Measurements from ENCODE around the gene ACYP2. TPM values are rescaled to one million over a fixed set of nuclear protein-coding genes. Genes with fewer than 3 reads are reported as not detected.

The ACYP2 gene
- total and polyA plus RNA-seq, 12 donors, result 36.9 to 101 (median 53.1) TPM

- Histone ChIP-seq H3K9me3 (replicated peaks in 1 of 3) (no peaks in the 10 kb centered on the region), H3K4me1 (replicated peaks in 1 of 2) (no peaks in the 10 kb centered on the region), H3K4me3 (no peak overlapping the region), H3K27ac (peak overlapping the region in 1 of 5 donors; percentile 13), H3K36me3 (replicated peaks in 1 of 2) (no peaks in the 10 kb centered on the region), H3K27me3 (no peaks in the 10 kb centered on the region)
- TF ChIP-seq POLR2A (IDR thresholded peaks at IDR 0.05), result no peak
- DNase-seq, result no peak
- 77 to 84% (median 80%) methylated on average over 4 of the region's 4 CpGs for WGBS, 4 donors
- intact Hi-C loops (cut with DNase I), result no loop called here
Observed at GRCh38 chr2:54139210-54139609, 23.8 kb downstream of the ACYP2 start.

GRCh38 chr2:54143780-54144179, 28.4 kb downstream of the ACYP2 start:
- Histone ChIP-seq H3K27ac (no peak overlapping the region), H3K9me3 (replicated peaks in 1 of 3) (no peaks in the 10 kb centered on the region), H3K27me3 (no peaks in the 10 kb centered on the region), H3K36me3 (replicated peaks in 1 of 2) (no peaks in the 10 kb centered on the region), H3K4me3 (no peak overlapping the region), H3K4me1 (replicated peaks in 1 of 2) (no peaks in the 10 kb centered on the region)
- 64 to 74% (median 65%) methylated on average over 2 of the region's 2 CpGs for WGBS, 4 donors
- no peak for DNase-seq
- intact Hi-C loops (cut with DNase I), result no loop called here
- TF ChIP-seq CTCF (IDR thresholded peaks at IDR 0.05), result no peak
- TF ChIP-seq POLR2A (IDR thresholded peaks at IDR 0.05), result no peak

- TF ChIP-seq POLR2A (IDR thresholded peaks at IDR 0.05) (no peak), CTCF (IDR thresholded peaks at IDR 0.05) (no peak)
- Histone ChIP-seq H3K36me3 (replicated peaks in 1 of 2) (no peaks in the 10 kb centered on the region), H3K27ac (no peak overlapping the region), H3K4me3 (no peak overlapping the region), H3K27me3 (no peaks in the 10 kb centered on the region), H3K4me1 (replicated peaks in 1 of 2) (no peaks in the 10 kb centered on the region), H3K9me3 (replicated peaks in 1 of 3) (no peaks in the 10 kb centered on the region)
- intact Hi-C loops (cut with DNase I), result no loop called here
- DNase-seq, result no peak
- WGBS, 4 donors, result 92 to 98% (median 95%) methylated on average over 2 of the region's 2 CpGs
Observed at GRCh38 chr2:54148391-54148790, 33.0 kb downstream of the ACYP2 start.

- no peaks in the 10 kb centered on the region for H3K36me3 ChIP-seq (replicated peaks in 1 of 2)
Observed at GRCh38 chr2:54149638-54150441, 34.4 kb downstream of the ACYP2 start.

More at GRCh38 chr2:54149638-54150441, 34.4 kb downstream of the ACYP2 start:
- intact Hi-C loops (cut with DNase I), result no loop called here
- WGBS, 4 donors, result 82 to 94% (median 88%) methylated on average over 3 of the region's 3 CpGs
- TF ChIP-seq POLR2A (IDR thresholded peaks at IDR 0.05) (no peak), CTCF (IDR thresholded peaks at IDR 0.05) (no peak)
- Histone ChIP-seq H3K9me3 (replicated peaks in 1 of 3) (no peaks in the 10 kb centered on the region), H3K4me1 (replicated peaks in 1 of 2) (no peaks in the 10 kb centered on the region), H3K27me3 (no peaks in the 10 kb centered on the region), H3K27ac (no peak overlapping the region), H3K4me3 (no peak overlapping the region)
- DNase-seq, result no peak
